HCT116 (cell line): ENCODE data around the gene FRMD4B. TPM values are rescaled to one million over a fixed set of nuclear protein-coding genes. Genes with fewer than 3 reads are reported as not detected.

Experiments
- ATAC-seq: fragments of 200-7000 bp; cut with Tn5 transposase; 2 replicates; pipeline ENCODE4 v1.9.1; 2020; ENCODE audit warnings: mild to moderate bottlenecking, moderate library complexity
- BruUV-seq: library from RNA; stranded (reverse); fragments of 400-500 nt; replicated peaks from 2 replicates; lab custom pipeline; 2021; lab: Mats Ljungman, UMichigan
- CTCF ChIA-PET: fragments of 300-600 bp; sonication (Branson Sonifier 250); formaldehyde crosslinking; loops from one replicate; lab custom pipeline; 2021; ENCODE audit warnings: antibody characterized with exemption; lab: Charles Lee
- POLR2A ChIA-PET: fragments of 300-600, 350-600 bp; sonication (Branson Sonifier 250); formaldehyde crosslinking; loops from one replicate; lab custom pipeline; 2021; ENCODE audit warnings: antibody characterized with exemption; lab: Charles Lee
- RAD21 ChIA-PET, 2 experiments: fragments of 300-600 bp; sonication (Branson Sonifier 250); formaldehyde crosslinking; loops; one replicate each; lab custom pipeline; 2023; ENCODE audit warnings: low total read pairs in 2 of 2; ENCODE audit not compliant: uncharacterized antibody in 2 of 2, unreplicated experiment in 2 of 2, low non-redundant PET in 1 of 2; lab: Charles Lee
- DNase-seq: peaks from one replicate; pipeline ENCODE4 v3.0.0-alpha.2; 2010; ENCODE audit warnings: low read depth, low spot score
- H2AFZ ChIP-seq: fragments of 200-600 bp; shearing (Covaris generic), sonication (generic); 2 replicates; pipeline ENCODE4 v1.6.1; 2017; ENCODE audit warnings: low read depth, mixed run types, mixed read lengths, antibody characterized with exemption, low read length; ENCODE audit not compliant: poor library complexity, severe bottlenecking
- H3K27ac ChIP-seq: 2 replicates; pipeline ENCODE4 v1.5.1; 2012; ENCODE audit warnings: low read depth, low read length
- H3K27me3 ChIP-seq: fragments of 200-600 bp; sonication (generic); 2 replicates; pipeline ENCODE4 v1.6.1; 2016; ENCODE audit warnings: mixed run types, low read length, mixed read lengths; ENCODE audit not compliant: insufficient read depth
- H3K36me3 ChIP-seq, 2 experiments: fragments of 200-500 bp in 1 of 2; fragments of 200-600 bp in 1 of 2; sonication (Bioruptor generic) in 1 of 2; sonication (generic) in 1 of 2; 2 replicates each; pipeline versions ENCODE4 v1.5.1 to v1.6.1; 2014 to 2016; ENCODE audit warnings: low read length in 2 of 2, inconsistent platforms in 1 of 2, mixed read lengths in 1 of 2, mixed run types in 1 of 2; ENCODE audit not compliant: insufficient read depth in 2 of 2, control insufficient read depth in 1 of 2
- H3K4me1 ChIP-seq, 2 experiments: fragments of 200-600 bp in 1 of 2; sonication (generic) in 1 of 2; 2 replicates each; pipeline versions ENCODE4 v1.5.1 to v1.6.1; 2012 to 2017; ENCODE audit warnings: low read length in 2 of 2, inconsistent platforms in 1 of 2, mild to moderate bottlenecking in 1 of 2, mixed read lengths in 1 of 2, mixed run types in 1 of 2, moderate library complexity in 1 of 2; ENCODE audit not compliant: insufficient read depth in 2 of 2, control insufficient read depth in 1 of 2
- H3K4me2 ChIP-seq: fragments of 200-600 bp; sonication (generic); 2 replicates; pipeline ENCODE4 v1.6.1; 2017; ENCODE audit warnings: mixed run types, low read length, mixed read lengths
- H3K4me3 ChIP-seq, 2 experiments: fragments of 200-600 bp in 1 of 2; sonication (generic) in 1 of 2; replicated peaks in 1 of 2; 2 replicates each; pipeline ENCODE4 v1.5.1; 2011 to 2016; ENCODE audit warnings: low read length in 2 of 2, control low read depth in 1 of 2, low read depth in 1 of 2, mild to moderate bottlenecking in 1 of 2, mixed read lengths in 1 of 2, mixed run types in 1 of 2
- H3K79me2 ChIP-seq: fragments of 200-600 bp; sonication (generic); 2 replicates; pipeline ENCODE4 v1.6.1; 2017; ENCODE audit warnings: mild to moderate bottlenecking, mixed run types, low read length, moderate library complexity, mixed read lengths; ENCODE audit not compliant: insufficient read depth
- H3K9ac ChIP-seq: fragments of 200-600 bp; sonication (generic); 2 replicates; pipeline ENCODE4 v1.6.1; 2016; ENCODE audit warnings: low read length, mixed read lengths
- H3K9me2 ChIP-seq: fragments of 200-600 bp; sonication (generic), shearing (Covaris generic); 2 replicates; pipeline ENCODE4 v1.6.1; 2017; ENCODE audit warnings: mixed run types, mild to moderate bottlenecking, moderate library complexity; ENCODE audit not compliant: insufficient read depth
- H3K9me3 ChIP-seq, 2 experiments: fragments of 200-500 bp in 1 of 2; fragments of 200-600 bp in 1 of 2; sonication (Bioruptor generic) in 1 of 2; sonication (generic) in 1 of 2; 2 replicates each; pipeline ENCODE4 v1.6.1; 2014 to 2017; ENCODE audit warnings: low read length in 2 of 2, mixed read lengths in 2 of 2, inconsistent platforms in 1 of 2, low read depth in 1 of 2, mild to moderate bottlenecking in 1 of 2, mixed run types in 1 of 2, moderate library complexity in 1 of 2; ENCODE audit not compliant: control insufficient read depth in 1 of 2, insufficient read depth in 1 of 2
- H4K20me1 ChIP-seq: fragments of 200-600 bp; sonication (generic), shearing (Covaris generic); 2 replicates; pipeline ENCODE4 v1.6.1; 2017; ENCODE audit warnings: mixed run types, mild to moderate bottlenecking, moderate library complexity; ENCODE audit not compliant: insufficient read depth
- CBX3 ChIP-seq: IDR thresholded peaks from 2 replicates; pipeline ENCODE4 v1.6.1; 2012; ENCODE audit warnings: low read depth
- CTCF ChIP-seq, 3 experiments: fragments of 200-600 bp in 1 of 3; sonication (generic) in 1 of 3; IDR thresholded peaks in 2 of 3; conservative IDR thresholded peaks in 1 of 3; 2 replicates each; pipeline ENCODE4 v1.5.1; 2012 to 2017; ENCODE audit warnings: low read depth in 2 of 3, low read length in 2 of 3, antibody characterized with exemption in 1 of 3, borderline replicate concordance in 1 of 3, control low read depth in 1 of 3, mild to moderate bottlenecking in 1 of 3, mixed read lengths in 1 of 3, mixed run types in 1 of 3, moderate library complexity in 1 of 3; ENCODE audit not compliant: insufficient read depth in 1 of 3
- EGR1 ChIP-seq: IDR thresholded peaks from 2 replicates; pipeline ENCODE4 v1.6.1; 2012; ENCODE audit warnings: low read depth
- ELF1 ChIP-seq: IDR thresholded peaks from 2 replicates; pipeline ENCODE4 v1.6.1; 2012; ENCODE audit warnings: low read depth, borderline replicate concordance
- EZH2 ChIP-seq: fragments of 200-600 bp; sonication (generic); IDR thresholded peaks from 2 replicates; pipeline ENCODE4 v1.6.1; 2017; ENCODE audit warnings: antibody characterized with exemption, mixed run types
- EZH2phosphoT487 ChIP-seq: fragments of 200-600 bp; IDR thresholded peaks from 2 replicates; pipeline ENCODE4 v1.6.1; 2018; ENCODE audit warnings: antibody characterized with exemption, borderline replicate concordance
- FOSL1 ChIP-seq: IDR thresholded peaks from 2 replicates; pipeline ENCODE4 v1.6.1; 2012; ENCODE audit warnings: low read depth
- JUND ChIP-seq: IDR thresholded peaks from 2 replicates; pipeline ENCODE4 v1.6.1; 2012
- POLR2A ChIP-seq: IDR thresholded peaks from 2 replicates; pipeline ENCODE4 v1.7.0; 2011; ENCODE audit warnings: borderline replicate concordance; ENCODE audit not compliant: insufficient read depth, insufficient read length; ENCODE audit errors: extremely low read depth
- POLR2AphosphoS5 ChIP-seq: IDR thresholded peaks from 2 replicates; pipeline ENCODE4 v1.6.1; 2011; ENCODE audit warnings: mild to moderate bottlenecking, low read depth, low read length, moderate library complexity
- REST ChIP-seq: IDR thresholded peaks from 2 replicates; pipeline ENCODE4 v1.6.1; 2012; ENCODE audit warnings: low read depth
- SRF ChIP-seq: IDR thresholded peaks from 2 replicates; pipeline ENCODE4 v1.6.1; 2012; ENCODE audit warnings: low read depth
- TCF7L2 ChIP-seq: IDR thresholded peaks from 2 replicates; pipeline ENCODE4 v1.7.0; 2011; ENCODE audit warnings: borderline replicate concordance, inconsistent platforms; ENCODE audit not compliant: insufficient read depth, insufficient read length; ENCODE audit errors: extremely low read depth
- ZFX ChIP-seq: fragments of 450-650 bp; IDR thresholded peaks from 2 replicates; pipeline ENCODE4 v1.6.1; 2017
- ZNF274 ChIP-seq: fragments of 200-500 bp; sonication (Bioruptor generic); IDR thresholded peaks from 2 replicates; pipeline ENCODE4 v1.6.1; 2014; ENCODE audit warnings: mild to moderate bottlenecking, low read depth, low read length, inconsistent platforms
- intact Hi-C: fragments of 100-400 bp; cut with micrococcal nuclease; formaldehyde crosslinking; loops from 2 replicates; pipeline ENCODE4 v1.10.0; 2022
- total RNA-seq: library from RNA; stranded (reverse); gene quantifications from one replicate; pipeline ENCODE4 v1.2.1, GENCODE V29; 2021; ENCODE audit not compliant: unreplicated experiment
- TF ChIP-seq, protein P1 (sequence below): IDR thresholded peaks from 2 replicates; pipeline ENCODE4 v1.6.1; 2012
- TF ChIP-seq, protein P2 (sequence below): IDR thresholded peaks from 2 replicates; pipeline ENCODE4 v1.6.1; 2012

Gene FRMD4B
- total RNA-seq, 1 experiment from 2014 or later: 2.0 TPM

DNA sequence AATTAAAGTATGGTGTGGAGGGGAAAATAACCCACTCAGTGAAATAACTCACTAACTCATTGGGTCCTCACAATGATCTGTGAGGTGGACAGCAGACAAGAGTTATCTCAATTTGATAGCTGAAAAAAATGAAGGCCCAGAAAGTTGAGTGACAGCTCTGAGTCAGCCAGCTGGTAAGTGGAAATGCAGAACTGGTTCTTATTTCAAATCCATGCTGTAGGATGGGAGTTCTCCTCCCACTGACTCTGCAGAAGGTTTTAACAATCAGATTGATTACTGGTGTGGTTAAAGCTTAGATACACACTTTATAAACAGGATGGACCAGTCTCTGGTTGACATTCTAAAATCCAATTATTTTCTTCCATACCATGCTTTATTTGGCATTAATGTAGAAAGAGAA is 176.5 kb downstream of the FRMD4B start:
- no peaks in the 10 kb centered on the region for H3K36me3 ChIP-seq
- H3K9ac ChIP-seq: no peak overlapping the region
- RAD21 ChIA-PET: no interaction called here
- TF ChIP-seq POLR2A (no peak), ELF1 (no peak), ZNF274 (no peak), JUND (no peak), FOSL1 (no peak), EGR1 (no peak), ZFX (no peak), EZH2 (no peak)
- TF ChIP-seq, all 23 proteins: peak for 0
- intact Hi-C loops: no loop called here
- ChIA-PET POLR2A (no interaction called here), CTCF (no interaction called here)
- Histone ChIP-seq H3K4me2 (no peak overlapping the region), H2AFZ (no peak overlapping the region), H3K9me2 (no peaks in the 10 kb centered on the region), H3K4me1 (no peaks in the 10 kb centered on the region), H3K27me3 (no peaks in the 10 kb centered on the region), H3K79me2 (no peaks in the 10 kb centered on the region), H4K20me1 (no peaks in the 10 kb centered on the region), H3K27ac (no peak overlapping the region), H3K9me3 (no peaks in the 10 kb centered on the region), H3K4me3 (no peak overlapping the region)
- BruUV-seq: no TSS peak
- no peak for ATAC-seq
- DNase-seq: no peak

DNA sequence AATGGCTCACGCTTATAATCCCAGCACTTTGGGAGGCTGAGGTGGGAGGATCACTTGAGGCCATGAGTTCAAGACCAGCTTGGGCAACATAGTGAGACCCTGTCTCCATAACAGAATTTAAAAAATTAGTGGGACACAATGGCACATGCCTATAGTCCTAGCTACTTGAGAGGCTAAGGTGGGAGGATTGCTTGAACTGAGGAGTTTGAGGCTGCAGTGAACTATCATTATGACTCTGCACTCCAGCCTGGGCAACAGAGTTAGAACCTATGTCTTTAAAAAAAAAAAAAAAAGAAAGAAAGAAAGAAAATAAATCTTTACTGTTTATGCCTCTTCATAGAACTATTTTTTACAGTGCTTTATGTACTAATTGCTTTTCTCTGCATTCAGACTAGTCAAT is 178.9 kb downstream of the FRMD4B start:
- Histone ChIP-seq H3K27ac (no peak overlapping the region), H3K36me3 (no peaks in the 10 kb centered on the region), H2AFZ (no peak overlapping the region), H3K4me3 (no peak overlapping the region), H3K27me3 (no peaks in the 10 kb centered on the region), H3K9me3 (no peaks in the 10 kb centered on the region), H3K4me2 (no peak overlapping the region), H4K20me1 (no peaks in the 10 kb centered on the region), H3K4me1 (no peaks in the 10 kb centered on the region), H3K79me2 (no peaks in the 10 kb centered on the region), H3K9ac (no peak overlapping the region), H3K9me2 (no peaks in the 10 kb centered on the region)
- ChIA-PET RAD21 (no interaction called here), CTCF (no interaction called here), POLR2A (no interaction called here)
- intact Hi-C loops: no loop called here
- BruUV-seq: no TSS peak
- DNase-seq: no peak
- no peak for ATAC-seq
- TF ChIP-seq POLR2AphosphoS5 (no peak), EZH2phosphoT487 (no peak), CBX3 (no peak), ZFX (no peak), SRF (no peak), CTCF (IDR thresholded peaks at IDR 0.05 in 2 of 3, conservative IDR thresholded peaks at IDR 0.05 in 1 of 3; ENCODE audit: borderline replicate concordance in 1 of 3, insufficient read depth in 1 of 3, low read depth in 2 of 3, low read length in 2 of 3) (no peak), ZNF274 (no peak), TCF7L2 (no peak), ELF1 (no peak), REST (no peak), FOSL1 (no peak)
- TF ChIP-seq, protein P1, sequence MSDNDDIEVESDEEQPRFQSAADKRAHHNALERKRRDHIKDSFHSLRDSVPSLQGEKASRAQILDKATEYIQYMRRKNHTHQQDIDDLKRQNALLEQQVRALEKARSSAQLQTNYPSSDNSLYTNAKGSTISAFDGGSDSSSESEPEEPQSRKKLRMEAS: no peak
- TF ChIP-seq, protein P2, sequence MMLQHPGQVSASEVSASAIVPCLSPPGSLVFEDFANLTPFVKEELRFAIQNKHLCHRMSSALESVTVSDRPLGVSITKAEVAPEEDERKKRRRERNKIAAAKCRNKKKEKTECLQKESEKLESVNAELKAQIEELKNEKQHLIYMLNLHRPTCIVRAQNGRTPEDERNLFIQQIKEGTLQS: no peak
